Fibroblast of pulmonary artery (primary cell): Measurements from ENCODE around the gene GOT1.

Experiments used
- DNase-seq: peaks from one replicate; pipeline ENCODE4 v3.0.0-alpha.2; 2010; ENCODE audit warnings: low read depth
- H3K4me3 ChIP-seq: replicated peaks from 2 replicates; pipeline ENCODE4 v1.5.1; 2011; ENCODE audit warnings: low read depth, mild to moderate bottlenecking, control low read depth, low read length, moderate library complexity
- TF ChIP-seq, protein P1 (sequence below): IDR thresholded peaks from 2 replicates; pipeline ENCODE4 v1.5.1; 2011; ENCODE audit warnings: mild to moderate bottlenecking, control low read depth, low read length, inconsistent platforms; ENCODE audit errors: missing control alignments

Gene GOT1

DNA sequence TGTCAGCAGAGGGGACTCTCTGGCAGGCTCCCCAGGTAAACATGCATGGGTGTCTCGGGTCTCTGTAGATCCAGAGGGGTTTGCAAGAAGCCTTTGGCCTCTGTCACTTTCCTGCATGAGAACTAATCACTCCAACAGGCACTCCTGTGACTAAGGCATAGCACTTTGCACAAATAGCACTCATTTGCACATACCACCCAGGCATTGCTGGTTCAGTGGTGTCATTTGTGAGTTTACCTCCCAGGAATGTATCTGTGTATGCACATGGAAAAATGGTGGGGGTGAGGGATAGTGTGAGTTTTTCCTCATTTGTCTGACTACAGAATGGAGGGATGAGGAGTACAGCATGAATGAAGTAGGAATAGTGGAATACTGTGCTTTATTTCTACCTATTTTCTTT lies 61.8 kb downstream of the GOT1 start:
- no peak overlapping the region for H3K4me3 ChIP-seq
- DNase-seq: no peak
- TF ChIP-seq, protein P1, sequence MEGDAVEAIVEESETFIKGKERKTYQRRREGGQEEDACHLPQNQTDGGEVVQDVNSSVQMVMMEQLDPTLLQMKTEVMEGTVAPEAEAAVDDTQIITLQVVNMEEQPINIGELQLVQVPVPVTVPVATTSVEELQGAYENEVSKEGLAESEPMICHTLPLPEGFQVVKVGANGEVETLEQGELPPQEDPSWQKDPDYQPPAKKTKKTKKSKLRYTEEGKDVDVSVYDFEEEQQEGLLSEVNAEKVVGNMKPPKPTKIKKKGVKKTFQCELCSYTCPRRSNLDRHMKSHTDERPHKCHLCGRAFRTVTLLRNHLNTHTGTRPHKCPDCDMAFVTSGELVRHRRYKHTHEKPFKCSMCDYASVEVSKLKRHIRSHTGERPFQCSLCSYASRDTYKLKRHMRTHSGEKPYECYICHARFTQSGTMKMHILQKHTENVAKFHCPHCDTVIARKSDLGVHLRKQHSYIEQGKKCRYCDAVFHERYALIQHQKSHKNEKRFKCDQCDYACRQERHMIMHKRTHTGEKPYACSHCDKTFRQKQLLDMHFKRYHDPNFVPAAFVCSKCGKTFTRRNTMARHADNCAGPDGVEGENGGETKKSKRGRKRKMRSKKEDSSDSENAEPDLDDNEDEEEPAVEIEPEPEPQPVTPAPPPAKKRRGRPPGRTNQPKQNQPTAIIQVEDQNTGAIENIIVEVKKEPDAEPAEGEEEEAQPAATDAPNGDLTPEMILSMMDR: no peak

DNA sequence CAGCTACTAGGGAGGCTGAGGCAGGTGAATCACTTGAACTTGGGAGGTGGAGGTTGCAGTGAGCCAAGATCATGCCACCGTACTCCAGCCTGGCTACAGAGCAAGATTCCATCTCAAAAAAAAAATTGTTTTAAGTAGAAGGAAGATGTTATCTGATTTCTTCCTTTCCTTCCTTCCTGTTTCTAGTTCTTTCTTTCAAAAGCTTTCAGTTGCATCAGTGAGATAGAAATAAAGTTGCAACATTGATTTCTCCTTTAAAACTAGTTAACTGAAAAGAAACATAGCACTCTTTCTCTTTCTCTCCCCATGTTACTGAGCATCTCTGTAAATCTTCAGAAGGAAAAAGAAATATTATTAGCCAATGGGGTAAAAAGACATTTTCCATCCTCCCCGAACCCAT lies 63.8 kb downstream of the GOT1 start:
- no peak overlapping the region for H3K4me3 ChIP-seq
- DNase-seq: no peak
- TF ChIP-seq, protein P1: no peak

DNA sequence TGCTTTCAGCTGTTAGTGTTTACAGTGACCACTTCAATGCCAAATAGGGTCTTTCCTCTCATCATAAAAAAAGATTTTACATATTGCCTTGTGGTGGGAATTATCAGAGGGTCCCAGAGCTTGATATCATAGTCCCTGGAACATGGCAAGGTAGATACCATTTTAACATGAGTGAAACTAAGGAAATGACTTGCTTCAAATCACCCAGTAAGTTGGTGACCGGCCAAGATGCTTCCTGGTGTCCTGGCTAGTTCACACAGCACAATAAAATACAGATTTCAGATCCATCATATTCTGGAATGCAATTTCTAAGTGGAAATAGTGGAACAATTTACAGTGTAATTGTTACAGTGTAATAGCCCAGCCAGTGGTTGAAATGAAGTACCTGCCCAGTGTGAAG lies 64.7 kb downstream of the GOT1 start:
- H3K4me3 ChIP-seq: no peak overlapping the region
- DNase-seq: no peak
- TF ChIP-seq, protein P1: no peak

DNA sequence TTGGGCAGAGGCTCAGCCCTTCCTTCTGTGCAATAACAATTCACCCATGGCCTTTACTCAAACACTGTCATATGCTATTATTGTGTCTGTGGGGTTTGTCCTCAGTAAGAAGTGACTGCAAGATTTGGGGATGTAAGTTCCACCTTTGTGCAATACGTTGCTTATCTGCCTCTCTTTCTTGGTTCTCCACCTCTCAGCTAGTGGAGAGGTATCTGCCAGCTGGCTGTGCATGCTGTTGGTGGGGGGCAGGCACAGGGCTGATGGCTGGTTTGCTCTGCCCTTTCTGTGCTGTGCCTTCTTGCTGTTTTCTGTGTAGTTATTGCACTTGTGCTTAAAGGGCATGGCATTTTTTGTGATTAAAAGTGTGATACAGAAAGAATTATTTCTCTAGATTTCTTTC lies 65.1 kb downstream of the GOT1 start:
- H3K4me3 ChIP-seq: no peak overlapping the region
- TF ChIP-seq, protein P1: no peak
- no peak for DNase-seq

DNA sequence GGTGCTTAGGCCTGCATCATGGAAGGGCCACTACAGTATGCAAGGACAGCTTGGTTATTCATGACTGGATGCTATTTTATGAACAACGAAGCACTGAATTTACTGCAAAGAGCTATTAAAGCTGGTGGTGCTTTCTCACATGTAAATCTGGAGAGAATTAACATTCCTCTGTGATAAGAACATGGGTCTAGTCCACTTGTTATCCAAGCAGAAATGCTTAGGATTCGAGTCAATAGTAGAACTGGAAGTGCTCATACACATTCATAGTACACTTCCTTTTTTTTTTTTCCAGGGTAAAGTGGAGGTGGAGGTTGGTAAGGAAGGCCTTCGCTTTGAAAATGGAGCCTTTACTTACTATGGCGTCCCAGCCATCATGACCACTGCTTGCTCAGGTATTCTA lies 66.3 kb downstream of the GOT1 start:
- no peak for DNase-seq
- TF ChIP-seq, protein P1: no peak

DNA sequence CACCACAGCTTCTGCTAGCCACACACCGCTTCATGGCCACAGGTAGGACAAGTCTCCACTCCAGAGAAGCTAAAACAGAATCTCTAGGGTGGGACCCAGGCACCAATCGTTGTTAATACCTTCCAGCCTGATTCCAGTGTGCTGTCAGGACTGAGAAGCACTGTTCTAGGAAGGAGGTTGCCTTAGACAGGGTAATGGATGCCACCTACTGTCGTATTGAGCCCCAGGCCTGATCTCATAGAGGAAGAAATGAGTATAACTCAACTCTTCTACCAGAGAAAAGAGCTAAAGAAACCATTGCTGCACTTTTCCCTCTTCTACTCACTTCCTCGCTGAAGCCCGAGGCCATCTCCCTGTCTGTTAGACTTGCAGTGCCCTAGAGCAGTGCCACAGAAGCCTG lies 69.5 kb downstream of the GOT1 start:
- no peak overlapping the region for H3K4me3 ChIP-seq
- TF ChIP-seq, protein P1: no peak
- no peak for DNase-seq

More for the DNA sequence above, 66.3 kb downstream of the GOT1 start:
- no peak overlapping the region for H3K4me3 ChIP-seq

DNA sequence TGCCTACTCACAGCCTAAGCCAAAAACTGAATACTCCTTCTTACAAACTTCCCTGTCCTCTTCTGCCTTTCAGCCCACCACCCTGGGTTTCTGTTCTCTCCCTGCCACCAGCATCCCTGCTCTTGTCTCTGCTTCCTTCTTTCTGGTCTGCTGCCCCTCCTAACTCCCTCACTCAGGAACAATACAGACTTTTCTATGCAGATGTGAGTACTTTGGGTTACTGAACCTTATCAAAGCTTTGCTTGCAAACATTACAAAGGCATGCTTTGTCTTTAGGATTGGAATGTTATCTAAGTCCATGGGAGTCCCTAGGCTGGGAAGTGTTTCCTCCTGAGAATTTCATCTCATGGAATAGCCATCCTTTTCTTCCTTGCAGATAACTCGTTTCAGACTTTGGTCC lies 72.3 kb downstream of the GOT1 start:
- TF ChIP-seq, protein P1: no peak
- no peak overlapping the region for H3K4me3 ChIP-seq
- no peak for DNase-seq
